ENCODE data around the gene PALLD. TPM values are rescaled to one million over a fixed set of nuclear protein-coding genes. Genes with fewer than 3 reads are reported as not detected.

PALLD gene
- total and polyA plus RNA-seq, 2 donors (not counting 3 experiments of a cell fraction or from before 2014, with no cell fraction given), result 13.4 to 48.2 TPM

GRCh38 chr4:168522829-168523489, 26.1 kb downstream of the PALLD start:
- Histone ChIP-seq H3K36me3 (ENCODE audit: control insufficient read depth in 2 of 2, extremely low read depth in 1 of 2, insufficient read depth in 2 of 2, low read length in 2 of 2) (no peaks in the 10 kb centered on the region), H3K9me3 (replicated peaks; ENCODE audit: control insufficient read depth, insufficient read depth, low read length) (no peaks in the 10 kb centered on the region), H3K79me2 (ENCODE audit: control insufficient read depth, insufficient read depth, low read length) (no peaks in the 10 kb centered on the region), H2AFZ (ENCODE audit: low read depth, low read length) (no peak overlapping the region), H4K20me1 (replicated peaks; ENCODE audit: control insufficient read depth, extremely low read depth, insufficient read depth, low read length) (no peaks in the 10 kb centered on the region), H3K27ac (ENCODE audit: insufficient read depth, low read depth, low read length) (no peak overlapping the region), H3K9ac (replicated peaks; ENCODE audit: extremely low read depth, insufficient read depth, low read length) (no peak overlapping the region), H3K4me1 (ENCODE audit: control insufficient read depth, extremely low read depth, insufficient read depth, low read length) (peaks cover 9% of the 10 kb centered on the region), H3K27me3 (ENCODE audit: control insufficient read depth in 2 of 2, insufficient read depth in 2 of 2, low read length in 2 of 2) (no peaks in the 10 kb centered on the region), H3K4me3 (replicated peaks in 1 of 3; ENCODE audit: insufficient read depth in 1 of 3, low read depth in 1 of 3, low read length in 3 of 3) (no peak overlapping the region), H3K9me1 (replicated peaks; ENCODE audit: control insufficient read depth, extremely low read depth, insufficient read depth, low read length) (no peaks in the 10 kb centered on the region), H3K4me2 (ENCODE audit: insufficient read depth, low read length) (no peak overlapping the region)
- dilution Hi-C loops (cut with MboI; ENCODE audit: extremely low pct_ligation_motif_present, low sequenced_read_pairs), result loop anchor here (25.0 kb wide), 1 partner anchor 389 kb away; no protein-coding TSS in a partner anchor
- intact Hi-C loops (cut with micrococcal nuclease), result no loop called here
- POLR2A ChIA-PET, result no interaction called here
- TF ChIP-seq FOS (IDR thresholded peaks at IDR 0.05; ENCODE audit: borderline replicate concordance, insufficient read depth, low read length), result no peak
- no peak for TF ChIP-seq GATA2 (IDR thresholded peaks at IDR 0.05; ENCODE audit: insufficient read depth, insufficient read length, low read depth, low read length)
- TF ChIP-seq POLR2A (IDR thresholded peaks at IDR 0.05; ENCODE audit: low read depth, low read length), result no peak
- TF ChIP-seq, protein P1, sequence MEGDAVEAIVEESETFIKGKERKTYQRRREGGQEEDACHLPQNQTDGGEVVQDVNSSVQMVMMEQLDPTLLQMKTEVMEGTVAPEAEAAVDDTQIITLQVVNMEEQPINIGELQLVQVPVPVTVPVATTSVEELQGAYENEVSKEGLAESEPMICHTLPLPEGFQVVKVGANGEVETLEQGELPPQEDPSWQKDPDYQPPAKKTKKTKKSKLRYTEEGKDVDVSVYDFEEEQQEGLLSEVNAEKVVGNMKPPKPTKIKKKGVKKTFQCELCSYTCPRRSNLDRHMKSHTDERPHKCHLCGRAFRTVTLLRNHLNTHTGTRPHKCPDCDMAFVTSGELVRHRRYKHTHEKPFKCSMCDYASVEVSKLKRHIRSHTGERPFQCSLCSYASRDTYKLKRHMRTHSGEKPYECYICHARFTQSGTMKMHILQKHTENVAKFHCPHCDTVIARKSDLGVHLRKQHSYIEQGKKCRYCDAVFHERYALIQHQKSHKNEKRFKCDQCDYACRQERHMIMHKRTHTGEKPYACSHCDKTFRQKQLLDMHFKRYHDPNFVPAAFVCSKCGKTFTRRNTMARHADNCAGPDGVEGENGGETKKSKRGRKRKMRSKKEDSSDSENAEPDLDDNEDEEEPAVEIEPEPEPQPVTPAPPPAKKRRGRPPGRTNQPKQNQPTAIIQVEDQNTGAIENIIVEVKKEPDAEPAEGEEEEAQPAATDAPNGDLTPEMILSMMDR (IDR thresholded peaks at IDR 0.05; ENCODE audit: extremely low read depth in 1 of 2, insufficient read depth in 1 of 2, low read depth in 1 of 2, low read length in 2 of 2), result no peak
- TF ChIP-seq JUN (IDR thresholded peaks at IDR 0.05; ENCODE audit: borderline replicate concordance, insufficient read depth, insufficient read length, low read depth), result no peak
- TF ChIP-seq MAX (IDR thresholded peaks at IDR 0.05; ENCODE audit: insufficient read depth, insufficient read length), result no peak
- DNase-seq (ENCODE audit: low read depth, low spot score) (no peak), FAIRE-seq (no peak)
- CTCF ChIA-PET, result interaction anchor here (0.8 to 2.2 kb wide), 4 partner anchors 9 to 339 kb away, joined by 3 to 13 read pairs (median 3); no protein-coding TSS in a partner anchor
- no TSS peak for BruUV-seq (replicated peaks)

Data from endothelial cell of umbilical vein (primary cell).